GM12874 (cell line): Measurements from ENCODE around the gene PRKCH.

Experiments
- CTCF ChIP-seq: IDR thresholded peaks from 2 replicates; pipeline ENCODE4 v1.5.1; 2011; ENCODE audit warnings: low read depth, mild to moderate bottlenecking, control low read depth, low read length, moderate library complexity; ENCODE audit not compliant: insufficient read depth

The PRKCH gene

DNA sequence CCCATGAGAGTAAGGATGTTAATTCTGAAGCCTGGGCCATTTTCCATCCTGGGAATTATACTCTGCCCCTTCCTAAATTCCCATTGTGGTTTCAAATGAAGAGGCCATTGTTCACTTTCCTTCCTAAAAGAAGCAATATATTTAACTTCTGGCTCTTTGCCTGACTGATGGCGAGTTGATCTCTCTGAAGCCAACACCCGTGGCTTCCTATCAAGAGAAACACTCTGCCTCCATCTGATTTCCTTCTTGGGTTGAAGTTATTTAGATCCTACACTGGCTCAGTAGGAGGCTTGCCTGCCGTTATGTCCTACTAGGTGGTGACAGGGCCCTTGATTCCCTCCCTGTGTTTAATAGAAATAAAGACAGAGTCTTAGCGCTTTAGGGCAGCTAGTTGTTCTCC is 97.4 kb downstream of the PRKCH start:
- TF ChIP-seq CTCF, result no peak

GRCh38 chr14:61419201-61419600 is 97.8 kb downstream of the PRKCH start:
- TF ChIP-seq CTCF, result no peak

GRCh38 chr14:61420326-61420725 is 98.9 kb downstream of the PRKCH start:
- no peak for TF ChIP-seq CTCF

DNA sequence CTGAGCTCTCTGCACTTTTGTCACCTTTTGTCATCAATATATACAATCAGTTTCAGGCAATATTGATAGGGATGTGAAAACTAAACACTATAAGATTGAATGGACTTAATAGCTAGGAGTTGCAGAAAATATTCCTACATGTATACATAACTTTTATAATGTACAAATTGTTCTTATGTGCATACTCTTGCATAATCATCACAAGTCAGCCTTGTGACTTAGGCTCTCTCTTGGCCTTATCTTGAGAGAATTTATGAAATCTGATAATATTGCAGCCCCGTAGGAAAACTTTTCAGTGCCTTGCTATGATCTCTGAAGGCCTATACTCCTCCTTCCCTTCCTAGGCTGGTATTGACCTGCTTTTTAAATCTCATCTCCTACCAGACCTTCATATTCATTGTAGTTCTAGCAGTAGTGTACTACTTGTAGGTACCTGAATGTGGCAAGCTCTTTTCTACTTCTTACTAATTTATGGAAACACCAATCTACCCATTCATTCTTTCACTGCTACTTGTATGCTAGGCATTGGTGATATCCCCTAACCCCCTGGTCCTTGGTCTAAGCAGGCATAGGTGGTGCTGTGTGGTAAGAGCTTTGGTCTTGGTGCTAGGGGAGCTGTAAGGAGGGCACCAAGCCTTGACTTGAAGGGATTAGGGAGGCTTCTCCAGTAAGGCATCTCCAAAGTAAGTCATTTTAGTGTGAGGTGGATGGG is 100.0 kb downstream of the PRKCH start:
- TF ChIP-seq CTCF, result no peak

GRCh38 chr14:61426048-61426447 is 104.7 kb downstream of the PRKCH start:
- no peak for TF ChIP-seq CTCF

- TF ChIP-seq CTCF, result no peak
Measured at GRCh38 chr14:61428261-61428660, 106.9 kb downstream of the PRKCH start.

DNA sequence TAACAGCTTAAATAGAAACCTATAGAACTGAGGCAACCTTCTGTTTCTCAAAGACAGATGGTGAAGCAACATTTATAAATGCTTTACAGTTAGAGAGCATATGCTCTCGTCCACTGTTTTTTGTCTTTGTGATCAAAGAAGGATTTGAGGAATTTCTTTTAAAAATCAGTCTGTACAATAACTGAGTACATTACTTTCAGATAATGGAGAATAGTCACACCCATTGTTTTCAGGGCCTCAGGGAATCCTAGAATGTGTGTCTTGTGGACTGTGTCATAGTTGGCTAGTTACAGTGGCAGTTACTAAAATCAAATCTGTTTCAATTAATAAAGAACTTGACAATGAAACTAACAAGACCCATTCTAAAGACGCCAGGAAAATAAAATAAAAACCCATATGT is 107.9 kb downstream of the PRKCH start:
- no peak for TF ChIP-seq CTCF
